HCT116 (cell line): ENCODE measurements around the gene SLC15A2. TPM values are rescaled to one million over a fixed set of nuclear protein-coding genes. Genes with fewer than 3 reads are reported as not detected.

Experiments used
- ATAC-seq: fragments of 200-7000 bp; cut with Tn5 transposase; 2 replicates; pipeline ENCODE4 v1.9.1; 2020; ENCODE audit warnings: mild to moderate bottlenecking, moderate library complexity
- BruUV-seq: library from RNA; stranded (reverse); fragments of 400-500 nt; replicated peaks from 2 replicates; lab custom pipeline; 2021; lab: Mats Ljungman, UMichigan
- CTCF ChIA-PET: fragments of 300-600 bp; sonication (Branson Sonifier 250); formaldehyde crosslinking; loops from one replicate; lab custom pipeline; 2021; ENCODE audit warnings: antibody characterized with exemption; lab: Charles Lee
- POLR2A ChIA-PET: fragments of 300-600, 350-600 bp; sonication (Branson Sonifier 250); formaldehyde crosslinking; loops from one replicate; lab custom pipeline; 2021; ENCODE audit warnings: antibody characterized with exemption; lab: Charles Lee
- RAD21 ChIA-PET, 2 experiments: fragments of 300-600 bp; sonication (Branson Sonifier 250); formaldehyde crosslinking; loops; one replicate each; lab custom pipeline; 2023; ENCODE audit warnings: low total read pairs in 2 of 2; ENCODE audit not compliant: uncharacterized antibody in 2 of 2, unreplicated experiment in 2 of 2, low non-redundant PET in 1 of 2; lab: Charles Lee
- DNase-seq: peaks from one replicate; pipeline ENCODE4 v3.0.0-alpha.2; 2010; ENCODE audit warnings: low read depth, low spot score
- H2AFZ ChIP-seq: fragments of 200-600 bp; shearing (Covaris generic), sonication (generic); 2 replicates; pipeline ENCODE4 v1.6.1; 2017; ENCODE audit warnings: low read depth, mixed run types, mixed read lengths, antibody characterized with exemption, low read length; ENCODE audit not compliant: poor library complexity, severe bottlenecking
- H3K27ac ChIP-seq: 2 replicates; pipeline ENCODE4 v1.5.1; 2012; ENCODE audit warnings: low read depth, low read length
- H3K27me3 ChIP-seq: fragments of 200-600 bp; sonication (generic); 2 replicates; pipeline ENCODE4 v1.6.1; 2016; ENCODE audit warnings: mixed run types, low read length, mixed read lengths; ENCODE audit not compliant: insufficient read depth
- H3K36me3 ChIP-seq, 2 experiments: fragments of 200-500 bp in 1 of 2; fragments of 200-600 bp in 1 of 2; sonication (Bioruptor generic) in 1 of 2; sonication (generic) in 1 of 2; 2 replicates each; pipeline versions ENCODE4 v1.5.1 to v1.6.1; 2014 to 2016; ENCODE audit warnings: low read length in 2 of 2, inconsistent platforms in 1 of 2, mixed read lengths in 1 of 2, mixed run types in 1 of 2; ENCODE audit not compliant: insufficient read depth in 2 of 2, control insufficient read depth in 1 of 2
- H3K4me1 ChIP-seq, 2 experiments: fragments of 200-600 bp in 1 of 2; sonication (generic) in 1 of 2; 2 replicates each; pipeline versions ENCODE4 v1.5.1 to v1.6.1; 2012 to 2017; ENCODE audit warnings: low read length in 2 of 2, inconsistent platforms in 1 of 2, mild to moderate bottlenecking in 1 of 2, mixed read lengths in 1 of 2, mixed run types in 1 of 2, moderate library complexity in 1 of 2; ENCODE audit not compliant: insufficient read depth in 2 of 2, control insufficient read depth in 1 of 2
- H3K4me2 ChIP-seq: fragments of 200-600 bp; sonication (generic); 2 replicates; pipeline ENCODE4 v1.6.1; 2017; ENCODE audit warnings: mixed run types, low read length, mixed read lengths
- H3K4me3 ChIP-seq, 2 experiments: fragments of 200-600 bp in 1 of 2; sonication (generic) in 1 of 2; replicated peaks in 1 of 2; 2 replicates each; pipeline ENCODE4 v1.5.1; 2011 to 2016; ENCODE audit warnings: low read length in 2 of 2, control low read depth in 1 of 2, low read depth in 1 of 2, mild to moderate bottlenecking in 1 of 2, mixed read lengths in 1 of 2, mixed run types in 1 of 2
- H3K79me2 ChIP-seq: fragments of 200-600 bp; sonication (generic); 2 replicates; pipeline ENCODE4 v1.6.1; 2017; ENCODE audit warnings: mild to moderate bottlenecking, mixed run types, low read length, moderate library complexity, mixed read lengths; ENCODE audit not compliant: insufficient read depth
- H3K9ac ChIP-seq: fragments of 200-600 bp; sonication (generic); 2 replicates; pipeline ENCODE4 v1.6.1; 2016; ENCODE audit warnings: low read length, mixed read lengths
- H3K9me2 ChIP-seq: fragments of 200-600 bp; sonication (generic), shearing (Covaris generic); 2 replicates; pipeline ENCODE4 v1.6.1; 2017; ENCODE audit warnings: mixed run types, mild to moderate bottlenecking, moderate library complexity; ENCODE audit not compliant: insufficient read depth
- H3K9me3 ChIP-seq, 2 experiments: fragments of 200-500 bp in 1 of 2; fragments of 200-600 bp in 1 of 2; sonication (Bioruptor generic) in 1 of 2; sonication (generic) in 1 of 2; 2 replicates each; pipeline ENCODE4 v1.6.1; 2014 to 2017; ENCODE audit warnings: low read length in 2 of 2, mixed read lengths in 2 of 2, inconsistent platforms in 1 of 2, low read depth in 1 of 2, mild to moderate bottlenecking in 1 of 2, mixed run types in 1 of 2, moderate library complexity in 1 of 2; ENCODE audit not compliant: control insufficient read depth in 1 of 2, insufficient read depth in 1 of 2
- H4K20me1 ChIP-seq: fragments of 200-600 bp; sonication (generic), shearing (Covaris generic); 2 replicates; pipeline ENCODE4 v1.6.1; 2017; ENCODE audit warnings: mixed run types, mild to moderate bottlenecking, moderate library complexity; ENCODE audit not compliant: insufficient read depth
- ELF1 ChIP-seq: IDR thresholded peaks from 2 replicates; pipeline ENCODE4 v1.6.1; 2012; ENCODE audit warnings: low read depth, borderline replicate concordance
- SIN3A ChIP-seq: IDR thresholded peaks from 2 replicates; pipeline ENCODE4 v1.6.1; 2012; ENCODE audit warnings: low read depth
- YY1 ChIP-seq: IDR thresholded peaks from 2 replicates; pipeline ENCODE4 v1.6.1; 2011; ENCODE audit warnings: low read length, low read depth, moderate library complexity, mild to moderate bottlenecking; ENCODE audit not compliant: insufficient replicate concordance; ENCODE audit errors: extremely low read depth
- intact Hi-C: fragments of 100-400 bp; cut with micrococcal nuclease; formaldehyde crosslinking; loops from 2 replicates; pipeline ENCODE4 v1.10.0; 2022
- total RNA-seq: library from RNA; stranded (reverse); gene quantifications from one replicate; pipeline ENCODE4 v1.2.1, GENCODE V29; 2021; ENCODE audit not compliant: unreplicated experiment
- TF ChIP-seq, protein P1 (sequence below): IDR thresholded peaks from 2 replicates; pipeline ENCODE4 v1.6.1; 2012; ENCODE audit warnings: low read depth

The SLC15A2 gene
- total RNA-seq, 1 experiment from 2014 or later: 0.96 TPM

DNA sequence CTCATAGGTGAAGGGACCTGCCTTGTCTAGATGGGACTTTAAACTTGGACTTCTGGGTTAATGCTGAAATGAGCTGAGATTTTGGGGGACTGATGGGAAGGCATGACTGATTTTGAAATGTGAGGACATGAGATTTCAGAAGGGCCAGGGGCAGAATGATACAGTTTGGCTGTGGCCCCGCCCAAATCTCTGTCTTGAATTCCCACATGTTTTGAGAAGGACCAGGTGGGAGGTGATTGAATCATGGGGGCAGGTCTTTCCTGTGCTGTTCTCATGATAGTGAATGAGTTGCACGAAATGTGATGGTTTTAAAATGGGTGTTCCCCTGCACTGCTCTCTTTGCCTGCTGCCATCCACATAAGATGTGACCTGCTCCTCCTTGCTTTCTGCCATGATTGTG is 85.0 kb downstream of the SLC15A2 start:
- POLR2A ChIA-PET: no interaction called here
- Histone ChIP-seq H4K20me1 (no peaks in the 10 kb centered on the region), H3K4me1 (no peaks in the 10 kb centered on the region), H3K27me3 (no peaks in the 10 kb centered on the region), H3K9ac (no peak overlapping the region), H3K79me2 (no peaks in the 10 kb centered on the region), H3K4me3 (no peak overlapping the region), H3K9me3 (peaks cover 0 to 3% of the 10 kb centered on the region in 2 experiments; a peak in 2 of 4 replicates), H3K36me3 (no peaks in the 10 kb centered on the region), H3K4me2 (no peak overlapping the region), H3K9me2 (no peaks in the 10 kb centered on the region), H2AFZ (no peak overlapping the region), H3K27ac (no peak overlapping the region)
- DNase-seq (no peak), ATAC-seq (no peak)
- intact Hi-C loops: no loop called here
- no TSS peak for BruUV-seq
- RAD21 ChIA-PET: no interaction called here
- CTCF ChIA-PET: interaction anchor here (1.3 kb wide), 1 partner anchor 16 kb away, joined by 4 read pairs; no protein-coding TSS in a partner anchor
- TF ChIP-seq ELF1: no peak
- TF ChIP-seq SIN3A: no peak
- no peak for TF ChIP-seq YY1
- TF ChIP-seq, protein P1, sequence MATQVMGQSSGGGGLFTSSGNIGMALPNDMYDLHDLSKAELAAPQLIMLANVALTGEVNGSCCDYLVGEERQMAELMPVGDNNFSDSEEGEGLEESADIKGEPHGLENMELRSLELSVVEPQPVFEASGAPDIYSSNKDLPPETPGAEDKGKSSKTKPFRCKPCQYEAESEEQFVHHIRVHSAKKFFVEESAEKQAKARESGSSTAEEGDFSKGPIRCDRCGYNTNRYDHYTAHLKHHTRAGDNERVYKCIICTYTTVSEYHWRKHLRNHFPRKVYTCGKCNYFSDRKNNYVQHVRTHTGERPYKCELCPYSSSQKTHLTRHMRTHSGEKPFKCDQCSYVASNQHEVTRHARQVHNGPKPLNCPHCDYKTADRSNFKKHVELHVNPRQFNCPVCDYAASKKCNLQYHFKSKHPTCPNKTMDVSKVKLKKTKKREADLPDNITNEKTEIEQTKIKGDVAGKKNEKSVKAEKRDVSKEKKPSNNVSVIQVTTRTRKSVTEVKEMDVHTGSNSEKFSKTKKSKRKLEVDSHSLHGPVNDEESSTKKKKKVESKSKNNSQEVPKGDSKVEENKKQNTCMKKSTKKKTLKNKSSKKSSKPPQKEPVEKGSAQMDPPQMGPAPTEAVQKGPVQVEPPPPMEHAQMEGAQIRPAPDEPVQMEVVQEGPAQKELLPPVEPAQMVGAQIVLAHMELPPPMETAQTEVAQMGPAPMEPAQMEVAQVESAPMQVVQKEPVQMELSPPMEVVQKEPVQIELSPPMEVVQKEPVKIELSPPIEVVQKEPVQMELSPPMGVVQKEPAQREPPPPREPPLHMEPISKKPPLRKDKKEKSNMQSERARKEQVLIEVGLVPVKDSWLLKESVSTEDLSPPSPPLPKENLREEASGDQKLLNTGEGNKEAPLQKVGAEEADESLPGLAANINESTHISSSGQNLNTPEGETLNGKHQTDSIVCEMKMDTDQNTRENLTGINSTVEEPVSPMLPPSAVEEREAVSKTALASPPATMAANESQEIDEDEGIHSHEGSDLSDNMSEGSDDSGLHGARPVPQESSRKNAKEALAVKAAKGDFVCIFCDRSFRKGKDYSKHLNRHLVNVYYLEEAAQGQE: no peak
